T1000 (cell line): Measurements from ENCODE around the gene HPCAL1.

Experiments
- DNase-seq: peaks from one replicate; lab custom pipeline; 2025; ENCODE audit warnings: mixed read lengths; lab: John Stamatoyannopoulos, UW

HPCAL1 gene

DNA sequence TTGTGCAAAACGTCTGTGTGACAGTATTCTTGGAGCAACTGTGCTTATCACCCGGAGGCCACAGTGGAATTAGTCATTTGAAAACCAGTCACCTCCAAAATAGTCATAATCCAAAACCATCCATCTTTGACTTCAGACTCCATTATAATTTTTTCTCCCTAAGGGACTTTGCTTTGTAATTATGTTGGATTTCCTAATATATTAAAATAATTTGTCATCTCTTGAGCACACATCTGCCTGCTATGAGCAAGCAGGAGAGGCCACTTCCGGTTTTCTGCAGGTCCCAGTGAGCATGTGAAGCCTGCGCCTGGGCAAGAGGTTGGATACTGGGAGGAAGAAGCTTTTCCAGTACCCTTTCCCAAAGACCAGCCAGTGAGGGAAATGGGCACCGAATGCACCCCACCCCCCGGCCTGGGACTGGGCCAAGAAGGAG lies 87.7 kb downstream of the HPCAL1 start:
- DNase-seq, result no peak

DNA sequence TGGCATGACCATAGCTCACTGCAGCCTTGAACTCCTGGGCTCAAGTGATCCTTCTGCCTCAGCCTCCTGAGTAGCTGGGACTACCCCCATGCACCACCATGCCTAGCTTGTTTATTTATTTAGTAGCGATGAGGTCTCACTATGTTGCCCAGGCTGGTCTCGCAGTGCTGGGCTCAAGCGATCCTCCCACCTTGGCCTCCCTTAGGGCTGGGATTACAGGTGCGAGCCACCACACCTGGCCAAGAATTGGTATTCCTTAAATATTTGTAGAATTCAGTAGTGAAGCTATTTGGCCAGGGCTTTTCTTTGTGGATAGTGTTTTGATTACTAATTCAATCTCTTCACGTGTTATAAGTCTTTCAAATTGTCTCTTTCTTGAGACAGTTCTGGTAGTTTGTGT lies 89.4 kb downstream of the HPCAL1 start:
- no peak for DNase-seq

DNA sequence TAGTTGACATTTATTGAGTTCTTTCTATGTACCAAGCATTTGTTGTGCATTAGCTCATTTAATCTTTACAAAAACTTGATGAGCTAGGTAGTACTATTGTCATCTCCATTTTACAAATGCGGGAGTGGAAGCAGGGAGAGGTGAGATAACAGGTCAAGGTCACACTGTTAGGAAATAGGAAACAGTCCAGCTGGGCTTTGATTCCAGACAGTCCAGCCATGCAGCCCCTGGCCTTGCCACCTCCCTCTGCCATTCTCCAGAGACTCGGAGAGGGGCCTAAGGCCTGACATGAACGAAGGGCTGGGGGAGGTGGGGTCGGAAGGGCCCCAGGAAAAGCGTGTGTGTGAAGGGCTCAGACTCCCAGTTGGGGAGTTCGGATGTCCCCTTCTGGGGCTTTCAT lies 89.8 kb downstream of the HPCAL1 start:
- DNase-seq, result no peak

DNA sequence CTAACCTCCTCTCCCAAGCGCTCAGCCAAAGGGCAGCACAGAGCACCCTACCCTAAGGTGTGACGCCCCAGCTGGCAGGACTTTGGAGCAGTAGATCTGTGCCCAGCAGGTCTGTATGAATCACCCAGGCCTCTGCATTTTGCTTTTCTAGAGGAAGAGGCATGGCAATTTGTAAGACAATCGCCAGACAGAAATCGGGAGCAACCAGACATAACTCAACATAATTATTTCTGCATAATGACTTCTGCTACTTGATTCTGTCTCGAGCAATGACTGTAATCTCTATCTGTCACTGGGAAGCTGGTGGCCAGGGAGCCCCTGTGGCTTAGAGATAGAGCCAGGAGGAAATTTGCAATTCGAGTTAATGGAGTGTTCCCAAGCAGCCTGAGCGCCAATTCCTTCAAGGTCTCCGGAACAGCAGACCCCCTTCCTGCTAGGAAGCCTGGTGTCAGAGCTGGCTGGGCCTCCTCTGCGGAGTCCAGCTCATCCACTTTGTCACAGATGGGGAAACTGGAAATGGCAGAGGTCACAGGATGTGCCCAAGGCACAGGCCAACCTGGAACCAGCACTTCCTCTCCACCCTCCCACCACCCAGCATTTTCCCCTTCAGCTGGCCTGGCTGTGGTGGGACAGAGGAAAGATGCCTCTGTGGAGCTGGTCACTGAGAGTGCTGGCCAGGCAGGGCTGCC lies 90.4 kb downstream of the HPCAL1 start:
- no peak for DNase-seq

DNA sequence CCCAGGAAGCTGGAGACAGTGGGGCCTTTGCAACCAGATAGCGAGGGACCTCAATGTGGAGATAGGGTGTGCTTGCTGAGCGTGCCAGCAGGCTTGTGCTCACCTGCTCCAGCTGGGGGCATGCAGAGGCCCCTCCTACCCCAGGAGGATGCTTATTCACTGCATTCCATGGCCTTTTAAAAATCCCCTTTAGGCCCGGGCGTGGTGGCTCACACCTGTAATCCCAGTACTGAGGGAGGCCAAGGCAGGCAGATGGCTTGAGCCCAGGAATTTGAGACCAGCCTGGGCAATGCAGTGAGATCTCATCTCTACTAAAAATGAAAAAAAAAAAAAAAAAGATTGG lies 90.9 kb downstream of the HPCAL1 start:
- DNase-seq, result no peak

DNA sequence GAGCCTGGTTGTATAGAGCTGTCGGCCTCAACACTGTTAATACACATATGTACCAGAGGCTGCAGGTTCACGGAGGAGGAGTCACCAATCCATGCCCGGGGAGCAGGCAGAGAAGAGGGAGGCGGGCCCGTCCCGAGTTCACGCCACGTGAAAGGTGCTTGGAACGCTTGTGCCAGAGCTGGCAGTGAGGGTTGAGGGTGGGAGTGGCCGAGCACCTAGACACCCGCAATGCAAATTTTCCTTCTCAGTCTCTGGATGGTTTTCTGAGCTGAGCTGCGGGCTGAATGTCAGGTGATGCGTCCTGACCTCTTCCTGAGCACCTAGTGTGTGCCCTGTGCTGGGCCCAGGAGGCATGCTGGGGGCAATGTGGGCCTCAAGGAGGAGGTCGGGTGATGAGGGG lies 93.2 kb downstream of the HPCAL1 start:
- DNase-seq, result no peak

DNA sequence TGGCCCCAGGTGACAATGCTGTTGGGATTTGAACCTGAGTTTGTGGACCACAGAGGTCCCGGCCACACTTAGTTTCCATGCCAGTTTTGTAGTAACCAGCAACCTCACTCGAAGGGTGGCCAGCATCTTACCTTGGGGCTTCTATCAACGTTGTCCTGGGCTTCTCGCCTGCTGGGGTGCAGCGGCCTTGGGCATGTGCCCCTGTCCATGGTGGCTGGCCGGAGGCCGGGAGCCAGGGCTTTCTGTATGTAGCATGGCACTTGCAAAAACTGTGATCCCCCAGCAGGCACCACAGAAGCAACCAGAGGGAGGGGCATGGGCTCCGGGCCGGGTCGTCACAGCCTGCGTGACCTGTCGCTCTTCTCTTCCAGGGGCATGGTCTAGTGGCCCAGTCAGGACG lies 93.8 kb downstream of the HPCAL1 start:
- no peak for DNase-seq

DNA sequence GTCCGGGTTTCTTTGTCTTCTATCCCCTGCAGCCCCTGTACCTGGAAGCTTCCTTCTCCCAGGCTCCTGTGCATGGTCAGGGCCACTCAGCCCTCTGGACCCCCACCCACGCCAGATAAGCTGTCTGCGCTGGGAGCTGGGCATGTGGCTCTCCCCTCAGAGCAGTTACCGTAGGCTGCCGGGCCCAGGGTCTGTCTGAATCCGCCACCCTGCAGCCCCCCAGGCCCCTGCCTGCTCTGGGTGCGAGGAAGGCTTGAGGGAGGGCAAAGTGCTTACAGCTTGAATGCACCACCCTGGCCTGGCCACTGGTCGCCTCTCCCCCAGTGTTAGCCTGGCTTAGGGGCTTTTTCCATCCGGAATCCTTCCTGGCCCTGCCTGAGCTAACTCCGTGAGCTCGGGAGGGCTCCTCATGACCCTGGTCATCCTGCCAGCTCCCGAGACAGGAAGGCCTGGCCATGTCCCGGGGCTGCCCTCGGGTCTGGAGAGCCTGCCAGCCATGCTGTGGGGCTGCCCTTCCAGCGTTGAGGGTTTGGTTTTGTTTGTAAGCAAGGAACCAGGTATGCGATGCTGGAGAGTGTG lies 94.7 kb downstream of the HPCAL1 start:
- DNase-seq, result no peak

DNA sequence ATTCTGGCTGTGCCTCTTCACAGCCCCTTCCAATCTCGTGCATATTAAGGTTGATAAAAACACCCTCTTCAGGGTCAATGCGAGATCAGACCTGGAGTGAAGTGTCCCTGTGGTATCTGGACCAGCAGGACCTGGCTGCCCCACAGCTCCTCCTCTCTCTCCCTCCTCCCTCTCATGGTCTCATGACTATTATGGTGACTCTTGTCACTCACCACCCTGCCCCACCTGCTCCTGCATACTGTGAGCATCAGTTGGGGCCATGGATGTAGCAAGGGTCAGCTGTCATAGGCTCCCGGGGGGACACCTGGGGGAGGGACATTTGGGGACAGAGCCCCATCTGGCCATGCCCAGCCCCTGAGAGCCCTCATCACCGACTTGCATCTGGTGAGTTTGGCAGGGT lies 95.2 kb downstream of the HPCAL1 start:
- DNase-seq, result no peak

DNA sequence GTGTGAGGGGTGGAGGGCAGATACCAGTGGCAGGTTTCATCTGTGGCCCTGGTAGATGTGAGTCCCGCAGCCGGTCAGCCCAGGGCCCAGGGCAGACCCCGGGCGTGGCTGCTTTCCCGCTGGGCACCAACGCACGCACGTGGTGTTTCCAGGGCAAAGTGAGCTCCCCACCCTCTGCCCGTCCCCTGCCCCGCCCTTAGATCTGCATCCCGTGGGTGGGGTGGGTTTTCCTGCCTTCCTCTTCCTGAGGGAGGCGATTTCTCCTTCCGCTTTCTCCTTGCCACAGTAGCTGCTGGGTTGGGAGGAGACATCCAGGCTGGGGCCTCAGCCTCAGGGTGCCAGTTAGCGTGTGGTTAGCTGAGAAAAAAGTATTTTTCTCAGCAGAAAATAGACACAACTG lies 95.8 kb downstream of the HPCAL1 start:
- no peak for DNase-seq

DNA sequence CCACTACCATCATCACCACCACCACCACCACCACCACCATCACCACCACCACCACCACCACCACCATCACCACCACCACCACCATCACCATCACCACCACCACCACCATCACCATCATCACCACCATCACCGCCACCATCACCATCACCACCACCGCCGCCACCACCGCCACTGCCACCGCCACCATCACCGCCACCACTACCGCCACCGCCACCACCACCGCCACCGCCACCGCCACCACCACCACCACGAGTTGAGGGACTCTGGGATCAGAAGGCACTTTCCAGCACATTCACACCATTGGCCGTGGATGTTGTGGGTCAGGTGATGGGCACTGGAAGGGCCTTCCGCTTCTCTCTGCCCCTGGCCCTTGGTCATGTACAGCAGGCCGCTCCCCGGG lies 96.7 kb downstream of the HPCAL1 start:
- no peak for DNase-seq

DNA sequence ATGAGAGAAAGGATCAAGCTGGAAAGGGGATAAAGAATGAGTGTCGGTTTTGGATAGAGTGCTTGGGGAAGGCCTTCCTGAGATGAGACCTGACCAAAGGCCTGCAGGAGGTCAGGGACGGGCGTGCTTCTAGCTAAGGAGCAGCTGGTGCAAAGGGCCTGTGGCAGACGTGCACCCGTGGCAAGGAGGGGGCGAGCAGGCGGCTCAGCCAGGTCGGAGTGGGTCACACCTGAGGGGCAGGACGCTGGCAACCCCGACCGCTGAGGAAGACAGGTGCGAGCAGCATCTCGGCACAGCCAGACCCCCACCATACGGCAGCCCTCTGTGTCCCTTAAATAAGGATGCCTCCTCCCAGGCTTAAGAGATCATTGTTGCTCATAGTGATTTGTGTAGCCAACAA lies 97.3 kb downstream of the HPCAL1 start:
- DNase-seq, result no peak

DNA sequence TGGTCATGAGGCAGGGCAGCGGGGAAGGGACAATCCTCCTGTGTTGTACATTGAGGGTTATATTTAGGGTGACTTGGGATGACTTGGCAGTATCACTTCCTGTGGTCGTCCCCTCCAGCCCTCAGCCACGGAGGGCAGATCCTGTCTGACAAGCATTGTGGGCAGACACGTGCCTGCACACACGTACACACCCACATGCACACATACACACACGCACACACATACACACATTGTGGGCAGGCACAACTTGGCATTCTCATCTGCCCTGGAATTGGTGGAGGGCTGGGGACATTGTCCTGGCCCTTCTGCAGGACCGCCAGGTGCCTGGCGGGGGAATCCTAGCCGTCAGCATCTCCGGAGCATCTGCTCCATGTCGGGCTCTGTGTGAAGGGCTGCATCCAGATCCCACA lies 97.9 kb downstream of the HPCAL1 start:
- DNase-seq, result no peak

DNA sequence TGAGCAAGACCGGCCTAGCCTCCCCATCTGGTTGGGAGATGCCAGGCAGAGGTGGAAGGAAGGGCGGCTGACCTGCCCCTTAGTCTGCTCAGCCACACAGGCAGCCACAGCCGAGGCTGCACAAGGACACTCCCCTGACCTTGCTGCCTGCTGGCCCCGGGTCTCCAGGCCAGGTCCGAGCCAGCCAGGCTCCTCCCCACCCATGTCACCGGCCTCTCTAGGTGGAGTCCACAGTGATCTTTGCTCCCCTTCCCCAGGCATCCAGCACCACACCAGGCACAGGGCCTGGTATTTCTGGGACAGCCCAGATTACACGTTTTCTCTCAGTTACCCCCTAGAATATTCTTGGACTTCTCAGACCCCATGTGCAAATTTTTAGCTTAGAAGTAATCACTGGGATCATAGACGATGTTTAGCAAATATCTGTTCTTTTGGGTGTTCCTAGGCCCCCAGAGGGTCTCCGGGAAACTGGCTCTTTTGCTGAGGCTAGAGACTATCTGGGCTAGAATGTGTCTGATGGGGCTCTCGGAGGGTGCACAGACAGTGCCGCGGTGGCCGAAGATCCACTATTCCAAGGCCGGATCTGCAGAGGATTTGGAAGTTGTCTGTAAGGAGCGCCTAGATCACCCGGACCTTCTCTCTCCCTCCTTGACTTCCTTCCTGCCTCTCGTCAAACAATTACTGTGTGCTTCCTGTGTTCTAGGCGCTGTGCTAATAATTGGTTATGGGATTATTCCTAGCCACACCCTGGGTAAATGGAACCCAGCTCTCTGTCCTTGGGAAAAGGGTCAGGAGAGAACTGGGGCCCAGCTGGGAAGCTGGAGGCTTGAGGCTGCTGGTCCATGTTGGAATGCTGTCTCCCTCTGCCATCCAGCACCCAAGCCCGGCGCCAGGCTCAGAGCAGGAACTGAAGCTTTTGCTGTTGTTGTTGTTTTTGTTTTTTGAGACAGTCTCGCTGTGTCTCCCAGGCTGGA lies 98.6 kb downstream of the HPCAL1 start:
- no peak for DNase-seq

DNA sequence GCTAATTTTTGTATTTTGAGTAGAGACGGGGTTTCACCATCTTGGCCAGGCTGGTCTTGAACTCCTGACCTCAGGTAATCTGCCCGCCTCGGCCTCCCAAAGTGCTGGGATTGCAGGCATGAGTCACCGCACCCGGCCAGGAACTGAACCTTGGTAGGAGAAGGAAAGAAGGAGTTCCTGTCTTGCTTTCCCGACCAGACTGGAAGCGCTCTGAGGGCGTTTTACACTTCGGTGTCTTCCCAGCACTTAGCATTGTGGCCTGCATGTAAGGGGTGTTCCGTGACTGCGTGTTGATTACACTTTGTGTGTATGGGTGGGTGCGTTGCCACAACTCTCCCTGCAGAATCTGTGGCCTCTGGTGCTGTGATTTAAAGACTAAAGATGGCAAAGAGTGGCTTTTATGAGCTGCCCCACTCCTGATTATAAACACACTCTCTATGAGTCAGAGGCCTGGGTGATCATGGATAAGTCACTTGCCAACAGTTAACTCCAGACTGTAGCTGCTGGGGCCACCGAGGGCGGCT lies 99.4 kb downstream of the HPCAL1 start:
- DNase-seq, result peak; percentile 51

DNA sequence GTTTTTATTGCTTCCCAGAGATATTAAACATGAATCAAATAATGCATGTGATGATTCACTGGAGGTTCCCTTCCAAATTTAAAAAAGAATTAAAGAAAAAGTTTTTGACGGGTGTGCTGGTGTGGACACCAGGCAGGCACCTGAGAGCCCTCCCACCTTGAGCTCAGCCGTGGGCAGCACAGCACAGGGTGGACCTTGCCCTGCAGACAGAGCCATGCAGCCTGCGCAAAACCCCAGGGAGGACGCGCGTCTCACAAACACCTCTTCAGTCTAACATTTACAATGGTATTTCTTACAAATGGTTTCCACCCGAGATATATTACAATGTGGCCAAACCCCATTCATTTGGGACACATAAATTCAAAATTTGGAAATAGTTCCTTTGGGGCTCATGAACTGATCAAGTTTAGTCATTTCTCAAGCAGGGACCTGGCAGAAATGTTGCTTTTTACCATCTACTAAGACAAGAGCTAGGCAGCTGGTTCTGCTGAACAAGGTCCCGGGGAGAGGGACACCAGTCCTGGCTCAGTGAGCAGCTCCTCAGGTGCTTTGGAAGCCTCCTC lies 100.0 kb downstream of the HPCAL1 start:
- DNase-seq, result no peak

DNA sequence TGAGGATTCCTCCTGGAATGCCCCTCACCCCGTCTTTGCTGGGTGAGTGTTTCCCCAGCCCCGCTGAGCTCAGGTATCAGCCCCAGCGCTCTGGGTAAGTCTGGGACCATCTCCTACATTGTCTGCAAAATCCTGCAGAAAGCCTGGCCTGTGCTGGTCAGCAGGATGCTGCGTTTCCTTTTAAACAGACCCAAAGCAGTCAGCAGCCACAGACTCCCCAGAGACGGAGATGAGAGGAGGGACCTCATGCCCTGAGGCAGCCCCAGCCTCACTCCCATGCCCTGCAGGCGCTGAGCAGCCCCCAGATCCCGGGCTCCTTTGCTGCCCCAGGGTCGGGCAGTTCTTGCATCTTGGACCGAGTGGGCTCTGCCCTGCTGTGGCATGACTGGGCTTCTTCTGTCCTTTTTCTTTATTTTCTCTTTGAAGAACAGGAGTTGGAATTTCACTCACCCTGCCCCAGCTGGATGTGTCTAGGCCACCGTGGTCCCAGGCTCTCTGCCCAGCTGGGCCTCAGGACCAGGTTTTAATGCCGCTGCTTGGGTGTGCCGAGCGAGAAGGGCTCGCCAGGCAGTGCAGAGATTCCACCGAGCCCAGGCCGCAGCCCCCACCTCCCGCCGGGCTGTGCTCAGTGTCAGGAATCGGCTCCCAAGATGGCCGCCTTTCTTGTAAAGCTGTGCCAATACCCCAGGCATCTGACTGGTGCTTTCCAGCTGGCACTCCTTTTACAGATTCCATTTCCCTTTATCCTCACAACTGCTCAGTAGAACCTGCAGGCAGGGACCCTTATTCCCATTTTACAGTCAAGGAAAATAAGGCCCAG lies 101.8 kb downstream of the HPCAL1 start:
- DNase-seq, result peak; percentile 32

DNA sequence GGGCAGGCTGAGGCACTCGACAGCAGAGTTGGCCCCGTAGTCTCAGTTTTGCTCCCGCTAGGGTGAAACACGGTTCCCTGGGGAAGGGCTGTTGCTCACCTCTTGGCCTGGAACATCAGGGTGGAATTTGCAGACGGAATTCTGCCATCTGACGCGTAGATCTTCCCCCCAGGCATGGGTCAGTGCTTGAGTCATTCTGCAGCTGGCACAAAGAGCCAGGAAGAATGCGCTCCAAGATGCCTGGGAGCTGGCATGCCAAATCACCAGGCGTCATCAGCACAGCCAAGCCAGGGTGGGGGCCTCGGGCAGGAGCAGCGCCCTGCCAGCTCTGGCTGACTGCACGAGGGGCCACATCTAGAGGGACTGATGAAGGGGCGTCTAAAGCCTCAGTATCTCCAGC lies 102.7 kb downstream of the HPCAL1 start:
- DNase-seq, result peak; percentile 90

DNA sequence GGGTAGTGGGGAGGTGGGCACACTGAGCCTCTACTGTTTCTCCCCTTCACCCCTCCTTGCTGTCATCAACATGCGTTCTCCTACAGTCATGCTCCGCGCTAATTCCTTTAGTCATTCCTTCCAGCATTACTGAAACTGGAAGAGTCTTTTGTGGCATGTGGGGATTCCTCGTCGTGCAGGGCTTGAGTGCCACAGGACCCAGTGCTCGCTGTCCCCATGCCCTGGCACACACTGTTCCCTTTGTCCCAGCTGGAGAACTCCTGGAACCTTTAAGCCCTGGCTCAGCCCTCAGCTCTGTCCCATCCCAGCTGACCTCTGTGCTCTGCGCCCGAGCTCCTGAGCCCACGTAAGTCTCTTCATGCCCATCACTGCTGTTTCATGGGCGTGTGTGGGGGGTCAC lies 103.3 kb downstream of the HPCAL1 start:
- no peak for DNase-seq

DNA sequence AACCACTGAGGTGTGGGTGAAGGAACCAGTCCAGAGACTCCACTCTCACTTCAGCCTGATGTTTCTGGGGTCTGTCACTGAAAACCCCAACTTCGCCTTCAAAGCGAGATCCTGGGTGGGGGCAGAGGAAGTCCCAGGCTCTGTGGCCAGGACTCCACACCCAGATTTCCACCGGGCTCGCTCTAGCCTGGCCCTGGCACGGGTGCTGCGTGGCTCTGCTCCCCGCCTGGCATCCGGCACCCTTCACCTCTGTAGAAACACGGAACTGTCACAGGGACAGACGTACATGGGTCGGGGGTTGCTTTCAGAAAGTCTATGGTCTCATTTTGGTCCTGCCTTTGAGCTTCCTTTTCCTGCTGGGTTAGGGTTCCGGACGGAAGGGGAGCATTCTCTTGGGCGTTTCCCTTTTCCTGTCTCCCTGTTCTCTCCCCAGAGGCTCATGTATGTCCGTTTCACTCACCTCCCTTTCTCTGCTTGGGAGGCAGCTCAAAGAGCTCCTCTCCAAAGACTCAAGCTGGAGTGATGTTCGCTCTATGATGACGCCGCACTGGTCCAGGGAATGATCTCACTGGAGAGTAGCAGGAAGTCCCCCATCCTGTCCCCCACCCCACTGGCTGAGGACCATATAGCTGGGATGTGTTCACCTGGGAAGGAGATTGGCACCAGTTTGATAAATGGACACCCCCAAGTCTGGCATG lies 103.9 kb downstream of the HPCAL1 start:
- DNase-seq, result no peak

DNA sequence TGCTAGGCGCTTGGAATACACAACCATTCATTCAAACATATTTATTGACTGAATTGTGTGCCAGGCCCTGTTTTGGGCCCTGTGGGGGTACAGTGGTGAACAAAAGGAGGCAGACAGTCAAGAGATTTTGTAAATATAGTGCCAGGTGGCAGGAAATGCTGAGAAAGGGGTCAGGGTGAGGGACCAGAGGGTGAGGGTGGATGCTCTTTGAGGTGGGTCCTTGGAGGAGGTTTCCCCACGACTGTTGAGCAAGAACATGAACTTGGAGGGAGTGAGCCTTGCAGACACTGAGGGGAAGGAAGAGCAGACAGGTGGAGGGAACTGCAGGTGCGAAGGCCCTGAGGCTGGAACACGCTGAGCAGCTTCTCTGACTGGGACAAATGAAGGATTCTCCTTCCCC lies 104.7 kb downstream of the HPCAL1 start:
- DNase-seq, result no peak
